A549 (cell line): Measurements from ENCODE around the gene STAT5A. TPM values are rescaled to one million over a fixed set of nuclear protein-coding genes. Genes with fewer than 3 reads are reported as not detected.

Source experiments
- ATAC-seq, 2 experiments: fragments of 200-7000 bp in 1 of 2; fragments of >200 bp in 1 of 2; cut with Nextera tagmentation in 1 of 2; cut with Tn5 transposase in 1 of 2; 3 replicates each; pipeline versions ENCODE4 v1.8.0 to v1.9.1; 2018 to 2020; ENCODE audit warnings: mild to moderate bottlenecking in 1 of 2, moderate library complexity in 1 of 2
- CTCF ChIA-PET: fragments of 300-600 bp; sonication (Branson Sonifier 250); formaldehyde crosslinking; extraction: SDS; loops from one replicate; lab custom pipeline; 2021; ENCODE audit warnings: antibody characterized with exemption, inconsistent platforms; lab: Yijun Ruan, JAX
- POLR2A ChIA-PET: fragments of 350-600 bp; formaldehyde crosslinking; extraction: SDS; loops from one replicate; lab custom pipeline; 2021; ENCODE audit warnings: antibody characterized with exemption, inconsistent platforms; lab: Yijun Ruan, JAX
- DNase-seq, 2 experiments: peaks; one replicate each; pipeline versions ENCODE4 v3.0.0 to v3.0.0-alpha.2; 2011 to 2016; ENCODE audit warnings: low read depth in 1 of 2, low spot score in 1 of 2
- FAIRE-seq: peaks from 2 replicates; lab custom pipeline; 2011; peaks lifted over from hg19 to GRCh38; lab: Jason Lieb, UNC
- H3K27ac ChIP-seq, 2 experiments: fragments of >200 bp; sonication (Bioruptor Twin); formaldehyde crosslinking; 3 replicates each; pipeline ENCODE4 v1.5.1; 2016 to 2017
- H3K4me1 ChIP-seq: fragments of >200 bp; sonication (Bioruptor Twin); formaldehyde crosslinking; 3 replicates; pipeline ENCODE4 v1.6.1; 2016
- H3K4me2 ChIP-seq: fragments of >200 bp; sonication (Bioruptor Twin); formaldehyde crosslinking; 3 replicates; pipeline ENCODE4 v1.6.1; 2016
- H3K4me3 ChIP-seq: fragments of >200 bp; sonication (Bioruptor Twin); formaldehyde crosslinking; 3 replicates; pipeline ENCODE4 v1.5.1; 2016
- H3K9me3 ChIP-seq: fragments of >200 bp; sonication (Bioruptor Twin); formaldehyde crosslinking; 3 replicates; pipeline ENCODE4 v1.6.1; 2016
- CHD2 ChIP-seq: fragments of 150-350 bp; IDR thresholded peaks from 2 replicates; pipeline ENCODE4 v1.6.1; 2014; ENCODE audit warnings: low read length; ENCODE audit not compliant: partially characterized antibody
- ESRRA ChIP-seq: fragments of 150-350 bp; IDR thresholded peaks from 2 replicates; pipeline ENCODE4 v1.6.1; 2014; ENCODE audit warnings: mild to moderate bottlenecking, low read length, borderline replicate concordance
- FOSL2 ChIP-seq, 2 experiments: fragments of 450-650 bp in 1 of 2; fragments of >200 bp in 1 of 2; sonication (Bioruptor Twin) in 1 of 2; formaldehyde crosslinking; IDR thresholded peaks; 2 replicates each; pipeline versions ENCODE4 v1.5.0 to v1.6.1; 2016 to 2020; ENCODE audit warnings: mild to moderate bottlenecking in 1 of 2, moderate library complexity in 1 of 2
- HDAC2 ChIP-seq: fragments of 200-600 bp; sonication (generic); IDR thresholded peaks from 2 replicates; pipeline ENCODE4 v1.6.1; 2016
- HOXA7 ChIP-seq: fragments of 250-450 bp; sonication (Bioruptor Pico); IDR thresholded peaks from 2 replicates; pipeline ENCODE4 v1.5.0; 2020; ENCODE audit warnings: mild to moderate bottlenecking, moderate library complexity
- HOXB13 ChIP-seq: fragments of 250-450 bp; sonication (Bioruptor Pico); IDR thresholded peaks from 2 replicates; pipeline ENCODE4 v1.5.0; 2020; ENCODE audit warnings: low read depth, mild to moderate bottlenecking, moderate library complexity
- JUNB ChIP-seq: fragments of >200 bp; sonication (Bioruptor Twin); formaldehyde crosslinking; IDR thresholded peaks from 2 replicates; pipeline ENCODE4 v1.6.1; 2016
- KDM1A ChIP-seq: fragments of 200-600 bp; sonication (generic); IDR thresholded peaks from 2 replicates; pipeline ENCODE4 v1.6.1; 2016; ENCODE audit warnings: low read depth, mild to moderate bottlenecking
- MAFK ChIP-seq: fragments of 450-650 bp; IDR thresholded peaks from 2 replicates; pipeline ENCODE4 v1.6.1; 2014; ENCODE audit not compliant: partially characterized antibody
- MYC ChIP-seq: IDR thresholded peaks from 2 replicates; pipeline ENCODE4 v1.6.1; 2012; ENCODE audit warnings: mild to moderate bottlenecking, inconsistent platforms, low read length, improper control_type of control experiment, borderline replicate concordance
- NFE2L2 ChIP-seq: fragments of 150-350 bp; conservative IDR thresholded peaks from 2 replicates; pipeline ENCODE4 v1.6.1; 2014; ENCODE audit warnings: low read length
- POLR2A ChIP-seq: IDR thresholded peaks from 2 replicates; pipeline ENCODE4 v1.6.1; 2012; ENCODE audit warnings: mild to moderate bottlenecking, low read length
- RNF2 ChIP-seq: fragments of 200-600 bp; sonication (generic); IDR thresholded peaks from 2 replicates; pipeline ENCODE4 v1.6.1; 2016; ENCODE audit warnings: low read depth, mild to moderate bottlenecking, antibody characterized with exemption, moderate library complexity, borderline replicate concordance
- ZC3H11A ChIP-seq: fragments of 450-650 bp; IDR thresholded peaks from 2 replicates; pipeline ENCODE4 v1.6.1; 2014; ENCODE audit warnings: antibody characterized with exemption, mild to moderate bottlenecking
- ZSCAN20 ChIP-seq: fragments of 250-450 bp; sonication (Bioruptor Pico); IDR thresholded peaks from 2 replicates; pipeline ENCODE4 v1.8.0; 2022; ENCODE audit warnings: mild to moderate bottlenecking, moderate library complexity
- WGBS: methylation state at CpG from one replicate; pipeline ENCODE4 v1.1.6; 2017; ENCODE audit errors: missing lambda C conversion rate; 5-methylcytosine and 5-hydroxymethylcytosine counted together
- polyA plus RNA-seq, 4 experiments: library from polyadenylated mRNA; depleted of rRNA in 3 of 4; stranded (reverse); fragments of >200 nt; fragmentation: RNase III in 1 of 4; extraction: RNeasy Plus Mini Kit Qiagen cat#74134 plus additional on column Dnase treatment in 1 of 4; gene quantifications; 2 replicates in 3 of 4; 3 replicates in 1 of 4; pipeline ENCODE4 v1.2.3, GENCODE V29; 2011 to 2017
- TF ChIP-seq, protein P1 (sequence below): fragments of 200-600 bp; sonication (generic); IDR thresholded peaks from 2 replicates; pipeline ENCODE4 v1.6.1; 2016; ENCODE audit warnings: antibody characterized with exemption, mild to moderate bottlenecking, moderate library complexity
- TF ChIP-seq, protein P2 (sequence below): IDR thresholded peaks from 2 replicates; pipeline ENCODE4 v1.6.1; 2012
- TF ChIP-seq, protein P3 (sequence below): fragments of 250-450 bp; sonication (Bioruptor Pico); IDR thresholded peaks from 2 replicates; pipeline ENCODE4 v1.5.0; 2020; ENCODE audit warnings: low read depth, mild to moderate bottlenecking, moderate library complexity
- TF ChIP-seq, protein P4 (sequence below): fragments of 250-450 bp; sonication (Bioruptor Pico); IDR thresholded peaks from 2 replicates; pipeline ENCODE4 v1.5.0; 2021; ENCODE audit warnings: mild to moderate bottlenecking, moderate library complexity, borderline replicate concordance

The STAT5A gene
- polyA plus RNA-seq, 2 of the 4 experiments (the other 2 are of a cell fraction) = 2.2 to 4.0 TPM

DNA sequence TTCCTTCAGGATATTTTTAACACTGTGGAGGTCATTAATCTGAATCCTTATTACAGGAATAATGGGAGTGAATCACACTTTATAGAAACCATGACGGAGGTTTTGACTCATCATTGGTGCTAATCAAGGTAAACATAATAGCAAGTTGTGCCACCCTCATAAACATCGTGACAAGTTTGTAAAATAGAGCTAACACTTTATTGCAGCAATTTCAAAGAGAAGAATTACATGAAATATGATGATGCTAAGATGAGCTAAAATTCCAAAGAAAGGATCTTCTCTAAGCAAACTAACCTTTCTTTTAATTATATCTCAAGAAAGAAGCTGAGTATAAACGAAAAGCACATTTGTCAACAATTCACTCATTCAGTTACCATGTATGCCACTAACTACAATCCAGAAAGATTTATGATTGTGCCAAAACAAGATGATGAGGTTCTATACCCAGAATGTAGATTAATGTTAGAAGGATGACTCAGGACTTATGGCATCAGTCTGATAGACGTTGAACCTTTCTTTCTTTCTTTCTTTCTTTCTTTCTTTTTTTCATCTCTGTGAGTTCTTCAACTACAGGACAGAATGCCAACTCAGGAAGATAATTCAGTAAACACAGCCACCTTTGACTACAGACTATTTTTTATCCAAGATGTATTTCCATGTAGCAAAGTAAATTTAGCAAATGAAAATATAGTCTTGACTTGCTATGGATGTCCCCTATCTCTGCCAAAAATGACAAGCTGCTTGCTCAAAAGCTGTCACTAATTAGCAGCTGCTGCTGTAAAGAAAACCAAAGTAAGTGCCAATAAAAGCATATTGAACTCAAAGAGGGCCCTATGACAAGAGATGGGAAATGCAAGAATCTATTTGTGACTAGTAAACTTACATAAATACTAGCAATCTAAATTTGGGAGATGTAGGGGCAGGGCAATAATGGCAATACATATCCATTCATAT, 35.4 kb upstream of the STAT5A start:
- FAIRE-seq (peak; percentile 68), ATAC-seq (peak in 1 of 2 experiments; percentile 51; a peak in 3 of 6 replicates), DNase-seq (no peak)
- Histone ChIP-seq H3K27ac (peak overlapping the region; percentile 67 to 76), H3K4me3 (no peak overlapping the region), H3K9me3 (no peaks in the 10 kb centered on the region), H3K4me2 (peak overlapping the region; percentile 65), H3K4me1 (peaks cover 67% of the 10 kb centered on the region)
- CTCF ChIA-PET = interaction anchor here (0.6 to 3.4 kb wide), 5 partner anchors 29 to 238 kb away, joined by 3 to 13 read pairs (median 3); partner anchors contain the start of gene KCNH4
- POLR2A ChIA-PET = interaction anchor here (0.6 kb wide), 1 partner anchor 21 kb away, joined by 8 read pairs; no protein-coding TSS in a partner anchor
- WGBS = 8% methylated on average over 4 of the region's 4 CpGs
- TF ChIP-seq NFE2L2 = no peak
- TF ChIP-seq MYC = no peak
- no peak for TF ChIP-seq CHD2
- TF ChIP-seq ESRRA = no peak
- no peak for TF ChIP-seq ZC3H11A
- TF ChIP-seq, protein P1, sequence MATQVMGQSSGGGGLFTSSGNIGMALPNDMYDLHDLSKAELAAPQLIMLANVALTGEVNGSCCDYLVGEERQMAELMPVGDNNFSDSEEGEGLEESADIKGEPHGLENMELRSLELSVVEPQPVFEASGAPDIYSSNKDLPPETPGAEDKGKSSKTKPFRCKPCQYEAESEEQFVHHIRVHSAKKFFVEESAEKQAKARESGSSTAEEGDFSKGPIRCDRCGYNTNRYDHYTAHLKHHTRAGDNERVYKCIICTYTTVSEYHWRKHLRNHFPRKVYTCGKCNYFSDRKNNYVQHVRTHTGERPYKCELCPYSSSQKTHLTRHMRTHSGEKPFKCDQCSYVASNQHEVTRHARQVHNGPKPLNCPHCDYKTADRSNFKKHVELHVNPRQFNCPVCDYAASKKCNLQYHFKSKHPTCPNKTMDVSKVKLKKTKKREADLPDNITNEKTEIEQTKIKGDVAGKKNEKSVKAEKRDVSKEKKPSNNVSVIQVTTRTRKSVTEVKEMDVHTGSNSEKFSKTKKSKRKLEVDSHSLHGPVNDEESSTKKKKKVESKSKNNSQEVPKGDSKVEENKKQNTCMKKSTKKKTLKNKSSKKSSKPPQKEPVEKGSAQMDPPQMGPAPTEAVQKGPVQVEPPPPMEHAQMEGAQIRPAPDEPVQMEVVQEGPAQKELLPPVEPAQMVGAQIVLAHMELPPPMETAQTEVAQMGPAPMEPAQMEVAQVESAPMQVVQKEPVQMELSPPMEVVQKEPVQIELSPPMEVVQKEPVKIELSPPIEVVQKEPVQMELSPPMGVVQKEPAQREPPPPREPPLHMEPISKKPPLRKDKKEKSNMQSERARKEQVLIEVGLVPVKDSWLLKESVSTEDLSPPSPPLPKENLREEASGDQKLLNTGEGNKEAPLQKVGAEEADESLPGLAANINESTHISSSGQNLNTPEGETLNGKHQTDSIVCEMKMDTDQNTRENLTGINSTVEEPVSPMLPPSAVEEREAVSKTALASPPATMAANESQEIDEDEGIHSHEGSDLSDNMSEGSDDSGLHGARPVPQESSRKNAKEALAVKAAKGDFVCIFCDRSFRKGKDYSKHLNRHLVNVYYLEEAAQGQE = no peak
- no peak for TF ChIP-seq HDAC2
- peak; percentile 63; the same call in 1 of the 2 replicates for TF ChIP-seq JUNB
- TF ChIP-seq RNF2 = no peak
- TF ChIP-seq FOSL2 (IDR thresholded peaks at IDR 0.05) = peak; percentile 32; the same call in 1 of the 2 replicates
- peak; percentile 60 for TF ChIP-seq FOSL2 (CRISPR knock-in tag; IDR thresholded peaks at IDR 0.05)
- TF ChIP-seq POLR2A = no peak
- no peak for TF ChIP-seq ZSCAN20
- peak; percentile 81 for TF ChIP-seq MAFK
- TF ChIP-seq, protein P2, sequence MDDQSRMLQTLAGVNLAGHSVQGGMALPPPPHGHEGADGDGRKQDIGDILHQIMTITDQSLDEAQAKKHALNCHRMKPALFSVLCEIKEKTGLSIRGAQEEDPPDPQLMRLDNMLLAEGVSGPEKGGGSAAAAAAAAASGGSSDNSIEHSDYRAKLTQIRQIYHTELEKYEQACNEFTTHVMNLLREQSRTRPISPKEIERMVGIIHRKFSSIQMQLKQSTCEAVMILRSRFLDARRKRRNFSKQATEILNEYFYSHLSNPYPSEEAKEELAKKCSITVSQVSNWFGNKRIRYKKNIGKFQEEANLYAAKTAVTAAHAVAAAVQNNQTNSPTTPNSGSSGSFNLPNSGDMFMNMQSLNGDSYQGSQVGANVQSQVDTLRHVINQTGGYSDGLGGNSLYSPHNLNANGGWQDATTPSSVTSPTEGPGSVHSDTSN = no peak

DNA sequence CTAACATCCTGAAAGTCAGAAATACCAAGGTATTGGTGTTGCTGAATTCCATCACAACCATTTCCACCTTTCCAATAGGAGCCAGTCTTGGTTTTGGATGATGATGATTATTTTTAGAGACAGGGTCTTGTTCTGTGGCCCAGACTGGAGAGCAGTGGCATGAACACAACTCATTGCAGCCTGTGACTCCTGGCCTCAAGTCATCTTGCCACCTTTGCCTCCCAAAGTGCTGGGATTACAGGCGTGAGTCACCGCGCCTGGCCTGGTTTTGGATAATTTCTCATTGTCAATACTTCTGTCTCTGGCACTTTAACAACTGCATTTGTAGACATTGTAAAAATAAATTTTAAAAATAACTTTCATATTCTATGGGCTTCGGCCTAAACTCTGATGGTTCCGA, 34.7 kb upstream of the STAT5A start:
- no peak for ATAC-seq
- Histone ChIP-seq H3K4me1 (peaks cover 71% of the 10 kb centered on the region), H3K4me3 (no peak overlapping the region), H3K4me2 (peak overlapping the region; percentile 65), H3K27ac (peak overlapping the region; percentile 67 to 76), H3K9me3 (no peaks in the 10 kb centered on the region)
- 95% methylated on average over 5 of the region's 5 CpGs for WGBS
- TF ChIP-seq HOXB13 (CRISPR knock-in tag) = no peak
- no peak for TF ChIP-seq ESRRA
- TF ChIP-seq, protein P3, sequence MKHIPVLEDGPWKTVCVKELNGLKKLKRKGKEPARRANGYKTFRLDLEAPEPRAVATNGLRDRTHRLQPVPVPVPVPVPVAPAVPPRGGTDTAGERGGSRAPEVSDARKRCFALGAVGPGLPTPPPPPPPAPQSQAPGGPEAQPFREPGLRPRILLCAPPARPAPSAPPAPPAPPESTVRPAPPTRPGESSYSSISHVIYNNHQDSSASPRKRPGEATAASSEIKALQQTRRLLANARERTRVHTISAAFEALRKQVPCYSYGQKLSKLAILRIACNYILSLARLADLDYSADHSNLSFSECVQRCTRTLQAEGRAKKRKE = no peak
- TF ChIP-seq MYC = no peak
- no peak for TF ChIP-seq FOSL2 (IDR thresholded peaks at IDR 0.05)
- TF ChIP-seq FOSL2 (CRISPR knock-in tag; IDR thresholded peaks at IDR 0.05) = peak; percentile 36
- TF ChIP-seq ZSCAN20 = no peak
- TF ChIP-seq, protein P4, sequence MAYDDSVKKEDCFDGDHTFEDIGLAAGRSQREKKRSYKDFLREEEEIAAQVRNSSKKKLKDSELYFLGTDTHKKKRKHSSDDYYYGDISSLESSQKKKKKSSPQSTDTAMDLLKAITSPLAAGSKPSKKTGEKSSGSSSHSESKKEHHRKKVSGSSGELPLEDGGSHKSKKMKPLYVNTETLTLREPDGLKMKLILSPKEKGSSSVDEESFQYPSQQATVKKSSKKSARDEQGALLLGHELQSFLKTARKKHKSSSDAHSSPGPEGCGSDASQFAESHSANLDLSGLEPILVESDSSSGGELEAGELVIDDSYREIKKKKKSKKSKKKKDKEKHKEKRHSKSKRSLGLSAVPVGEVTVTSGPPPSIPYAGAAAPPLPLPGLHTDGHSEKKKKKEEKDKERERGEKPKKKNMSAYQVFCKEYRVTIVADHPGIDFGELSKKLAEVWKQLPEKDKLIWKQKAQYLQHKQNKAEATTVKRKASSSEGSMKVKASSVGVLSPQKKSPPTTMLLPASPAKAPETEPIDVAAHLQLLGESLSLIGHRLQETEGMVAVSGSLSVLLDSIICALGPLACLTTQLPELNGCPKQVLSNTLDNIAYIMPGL (CRISPR knock-in tag) = no peak
- no peak for TF ChIP-seq HOXA7 (CRISPR knock-in tag)
- no peak for TF ChIP-seq KDM1A
- CTCF ChIA-PET = interaction anchor here (1.2 to 3.4 kb wide), 4 partner anchors 31 to 228 kb away, joined by 3 to 13 read pairs (median 4); partner anchors contain the start of gene KCNH4
- POLR2A ChIA-PET = no interaction called here
- no peak for FAIRE-seq
- DNase-seq = no peak
